Stomach (tissue), 4 donors: ENCODE data around the gene GFI1B.

Source experiments
- EP300 ChIP-seq: sonication (generic); formaldehyde crosslinking; IDR thresholded peaks from one replicate; pipeline ENCODE4 v1.6.1; 2017; ENCODE audit warnings: antibody characterized with exemption
- POLR2A ChIP-seq, 4 donors: fragments of 450-650 bp; IDR thresholded peaks; one replicate each; pipeline ENCODE4 v1.6.1; 2016; ENCODE audit warnings: antibody characterized with exemption in 4 of 4, control low read depth in 2 of 4, mild to moderate bottlenecking in 1 of 4, moderate library complexity in 1 of 4
- TF ChIP-seq, protein P1 (sequence below), 7 experiments: fragments of 450-650 bp in 4 of 7; fragments of 200-600 bp in 3 of 7; sonication (generic) in 3 of 7; IDR thresholded peaks; one replicate each; pipeline ENCODE4 v1.5.1; 2016 to 2019; ENCODE audit warnings: antibody characterized with exemption in 7 of 7, control low read depth in 2 of 7, mild to moderate bottlenecking in 1 of 7

DNA sequence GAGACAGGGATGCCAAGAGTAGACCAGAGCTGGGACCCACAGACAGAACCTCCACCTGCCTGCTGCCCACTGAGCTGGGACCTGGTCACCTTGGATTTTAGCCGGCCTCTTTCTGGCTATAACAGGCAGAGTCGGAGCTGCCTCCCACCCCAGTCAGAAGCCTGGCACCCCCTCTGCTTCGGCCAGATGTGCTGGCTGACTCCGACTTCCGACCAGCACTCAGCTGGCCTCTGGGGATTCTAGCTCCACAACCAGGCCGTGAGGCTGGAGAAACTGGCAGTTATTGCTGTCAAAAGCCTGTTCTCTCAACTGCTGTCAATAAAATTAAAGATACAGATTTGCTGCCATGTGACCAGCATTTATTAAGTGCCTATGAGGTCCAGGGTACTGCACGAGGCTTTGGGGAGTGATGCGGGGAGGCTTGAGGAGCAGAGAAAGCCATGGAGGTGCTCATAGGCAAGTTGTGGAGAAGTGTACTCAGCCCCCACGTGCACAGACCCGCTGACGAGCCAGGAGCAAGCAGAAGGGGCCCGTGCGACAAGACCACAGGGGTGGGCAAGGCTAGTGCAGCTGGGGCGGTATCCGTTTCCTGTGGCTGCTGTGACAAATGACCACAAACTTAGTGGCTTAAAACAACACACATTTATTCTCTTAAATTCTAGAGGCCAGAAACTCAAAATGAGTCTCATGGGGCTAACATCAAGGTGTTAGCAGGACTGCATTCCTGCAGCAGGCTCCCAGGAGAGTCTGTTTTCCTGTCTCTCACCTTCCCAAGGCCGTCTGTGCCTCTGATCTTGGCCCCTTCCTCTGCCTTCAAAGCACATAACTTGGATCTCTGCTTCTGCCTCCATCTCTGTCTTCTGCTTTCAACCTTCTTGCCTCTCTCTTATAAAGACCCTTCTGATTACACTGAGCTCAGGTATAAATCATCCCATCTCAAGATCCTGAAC is 13.1 kb downstream of the GFI1B start:
- TF ChIP-seq, protein P1, sequence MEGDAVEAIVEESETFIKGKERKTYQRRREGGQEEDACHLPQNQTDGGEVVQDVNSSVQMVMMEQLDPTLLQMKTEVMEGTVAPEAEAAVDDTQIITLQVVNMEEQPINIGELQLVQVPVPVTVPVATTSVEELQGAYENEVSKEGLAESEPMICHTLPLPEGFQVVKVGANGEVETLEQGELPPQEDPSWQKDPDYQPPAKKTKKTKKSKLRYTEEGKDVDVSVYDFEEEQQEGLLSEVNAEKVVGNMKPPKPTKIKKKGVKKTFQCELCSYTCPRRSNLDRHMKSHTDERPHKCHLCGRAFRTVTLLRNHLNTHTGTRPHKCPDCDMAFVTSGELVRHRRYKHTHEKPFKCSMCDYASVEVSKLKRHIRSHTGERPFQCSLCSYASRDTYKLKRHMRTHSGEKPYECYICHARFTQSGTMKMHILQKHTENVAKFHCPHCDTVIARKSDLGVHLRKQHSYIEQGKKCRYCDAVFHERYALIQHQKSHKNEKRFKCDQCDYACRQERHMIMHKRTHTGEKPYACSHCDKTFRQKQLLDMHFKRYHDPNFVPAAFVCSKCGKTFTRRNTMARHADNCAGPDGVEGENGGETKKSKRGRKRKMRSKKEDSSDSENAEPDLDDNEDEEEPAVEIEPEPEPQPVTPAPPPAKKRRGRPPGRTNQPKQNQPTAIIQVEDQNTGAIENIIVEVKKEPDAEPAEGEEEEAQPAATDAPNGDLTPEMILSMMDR (IDR thresholded peaks at IDR 0.05), result no peak
- TF ChIP-seq POLR2A (IDR thresholded peaks at IDR 0.05) (no peak), EP300 (no peak)
